A673 (cell line): Measurements from ENCODE around the gene POMGNT1.

Experiments used
- CTCF ChIP-seq: fragments of 300-800, 200-600 bp; sonication (generic); conservative IDR thresholded peaks from 2 replicates; pipeline ENCODE4 v1.5.1; 2017; ENCODE audit warnings: low read depth, mild to moderate bottlenecking, antibody characterized with exemption, low read length, moderate library complexity, mixed read lengths
- EZH2 ChIP-seq: fragments of 200-600 bp; sonication (generic); IDR thresholded peaks from 2 replicates; pipeline ENCODE4 v1.6.1; 2017; ENCODE audit warnings: borderline replicate concordance, low read depth, mild to moderate bottlenecking, mixed read lengths, antibody characterized with exemption, low read length; ENCODE audit not compliant: poor library complexity, severe bottlenecking

GRCh38 chr1:46184920-46185658 lies 13.1 kb downstream of the POMGNT1 start:
- TF ChIP-seq CTCF (no peak), EZH2 (no peak)
